HS-27A (cell line): ENCODE results near the gene ITGB3.

Experiments
- DNase-seq: peaks from one replicate; pipeline ENCODE4 v3.0.0-alpha.2; 2012; ENCODE audit warnings: low read depth, missing footprints

The ITGB3 gene

GRCh38 chr17:47276444-47276843 lies 22.8 kb downstream of the ITGB3 start:
- no peak for DNase-seq

GRCh38 chr17:47276868-47277267 lies 23.2 kb downstream of the ITGB3 start:
- peak; percentile 54 for DNase-seq

- no peak for DNase-seq
These were observed 24.3 kb downstream of the ITGB3 start for GRCh38 chr17:47277921-47278320.

- no peak for DNase-seq
These were observed 24.9 kb downstream of the ITGB3 start for GRCh38 chr17:47278561-47278960.

GRCh38 chr17:47279062-47279801 lies 25.6 kb downstream of the ITGB3 start:
- DNase-seq = peak; percentile 96

GRCh38 chr17:47280072-47280811 lies 26.6 kb downstream of the ITGB3 start:
- DNase-seq = peak; percentile 38

- no peak for DNase-seq
These were observed 27.6 kb downstream of the ITGB3 start for GRCh38 chr17:47281216-47281615.

GRCh38 chr17:47285003-47285402 lies 31.4 kb downstream of the ITGB3 start:
- no peak for DNase-seq

GRCh38 chr17:47286198-47286914 lies 32.7 kb downstream of the ITGB3 start:
- DNase-seq = no peak

- DNase-seq = no peak
These were observed 33.4 kb downstream of the ITGB3 start for GRCh38 chr17:47287068-47287467.

- no peak for DNase-seq
These were observed 34.0 kb downstream of the ITGB3 start for GRCh38 chr17:47287639-47288038.

- DNase-seq = no peak
These were observed 35.0 kb downstream of the ITGB3 start for GRCh38 chr17:47288531-47289116.

- no peak for DNase-seq
These were observed 35.7 kb downstream of the ITGB3 start for GRCh38 chr17:47289302-47289701.

- no peak for DNase-seq
These were observed 37.2 kb downstream of the ITGB3 start for GRCh38 chr17:47290870-47291241.

- no peak for DNase-seq
These were observed 37.7 kb downstream of the ITGB3 start for GRCh38 chr17:47291242-47291873.

GRCh38 chr17:47292206-47292605 lies 38.6 kb downstream of the ITGB3 start:
- DNase-seq = no peak

- no peak for DNase-seq
These were observed 41.6 kb downstream of the ITGB3 start for GRCh38 chr17:47295037-47295873.

- no peak for DNase-seq
These were observed 42.2 kb downstream of the ITGB3 start for GRCh38 chr17:47295874-47296255.

- DNase-seq = no peak
These were observed 44.2 kb downstream of the ITGB3 start for GRCh38 chr17:47297661-47298400.

- DNase-seq = no peak
These were observed 45.1 kb downstream of the ITGB3 start for GRCh38 chr17:47298712-47299111.
